Activated CD8-positive, alpha-beta T cell treated with anti-CD3 and anti-CD28 coated beads for 36 hours (primary cell): ENCODE data around the gene DDX54. TPM values are rescaled to one million over a fixed set of nuclear protein-coding genes. Genes with fewer than 3 reads are reported as not detected.

Experiments used
- ATAC-seq: fragments of 200-7000 bp; cut with Tn5 transposase; one replicate; pipeline ENCODE4 v1.10.0; 2021; ENCODE audit warnings: mild to moderate bottlenecking, moderate library complexity
- CTCF ChIA-PET: fragments of 350-600 bp; sonication (Branson Sonifier 250); formaldehyde crosslinking; loops from one replicate; lab custom pipeline; 2021; ENCODE audit warnings: antibody characterized with exemption; lab: Charles Lee
- POLR2A ChIA-PET: fragments of 350-600 bp; sonication (Branson Sonifier 250); formaldehyde crosslinking; loops from one replicate; lab custom pipeline; 2021; ENCODE audit warnings: antibody characterized with exemption; lab: Charles Lee
- DNase-seq: peaks from one replicate; pipeline ENCODE4 v3.0.0-alpha.2; 2020
- H3K27ac Mint-ChIP-seq: one replicate; pipeline ENCODE4 v1.8.0; 2021; ENCODE audit warnings: mild to moderate bottlenecking, mixed read lengths
- H3K27me3 Mint-ChIP-seq: one replicate; pipeline ENCODE4 v1.8.0; 2021; ENCODE audit warnings: mixed read lengths
- H3K36me3 Mint-ChIP-seq: one replicate; pipeline ENCODE4 v1.8.0; 2021; ENCODE audit warnings: low read depth, mixed read lengths
- H3K4me1 Mint-ChIP-seq: one replicate; pipeline ENCODE4 v1.8.0; 2021; ENCODE audit warnings: low read depth, mixed read lengths
- H3K4me3 Mint-ChIP-seq: one replicate; pipeline ENCODE4 v1.8.0; 2021; ENCODE audit warnings: mild to moderate bottlenecking, moderate library complexity, mixed read lengths
- H3K9me3 Mint-ChIP-seq: one replicate; pipeline ENCODE4 v1.8.0; 2021; ENCODE audit warnings: mixed read lengths
- intact Hi-C: fragments of 100-400 bp; cut with micrococcal nuclease; formaldehyde crosslinking; loops from one replicate; pipeline ENCODE4 v1.10.0; 2022
- total RNA-seq, 2 experiments: library from RNA; stranded (reverse); gene quantifications; one replicate each; pipeline ENCODE4 v1.2.3, GENCODE V29; 2021
- TF ChIP-seq, protein P1 (sequence below): fragments of 200-600 bp; IDR thresholded peaks from one replicate; pipeline ENCODE4 v1.8.0; 2022; ENCODE audit warnings: antibody characterized with exemption, mild to moderate bottlenecking

DDX54 gene
- total RNA-seq, 2 experiments from 2014 or later: 112 to 133 TPM

DNA sequence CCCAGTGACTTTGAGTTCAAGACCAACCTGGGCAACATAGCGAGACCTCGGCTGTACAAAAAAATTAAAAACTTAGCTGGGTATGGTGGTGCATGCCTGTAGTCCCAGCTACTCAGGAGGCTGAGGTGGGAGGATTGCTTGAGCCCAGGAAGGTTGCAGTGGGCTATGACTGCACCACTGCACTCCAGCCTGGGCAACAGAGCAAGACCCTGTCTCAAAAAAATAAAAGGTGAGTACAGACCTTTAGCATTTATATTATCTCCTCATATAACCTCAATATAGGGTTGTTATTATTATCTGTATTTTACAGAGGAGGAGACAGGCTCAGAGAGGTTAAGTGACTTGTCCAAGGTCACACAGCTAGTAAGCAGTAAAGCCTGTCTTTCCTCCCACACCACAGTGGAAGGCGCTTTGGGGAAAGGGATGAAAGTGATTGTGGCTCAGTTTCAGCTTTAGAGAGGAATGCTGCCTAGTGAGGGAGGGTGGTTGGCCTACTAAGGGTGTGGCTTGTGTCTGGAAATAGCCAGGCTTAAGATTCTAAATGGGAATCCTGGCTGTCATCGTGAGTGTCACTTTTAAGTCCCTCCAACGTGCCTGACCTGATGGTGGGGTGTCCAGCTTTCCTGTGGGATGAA, 43.2 kb upstream of the DDX54 start:
- DNase-seq: no peak

DNA sequence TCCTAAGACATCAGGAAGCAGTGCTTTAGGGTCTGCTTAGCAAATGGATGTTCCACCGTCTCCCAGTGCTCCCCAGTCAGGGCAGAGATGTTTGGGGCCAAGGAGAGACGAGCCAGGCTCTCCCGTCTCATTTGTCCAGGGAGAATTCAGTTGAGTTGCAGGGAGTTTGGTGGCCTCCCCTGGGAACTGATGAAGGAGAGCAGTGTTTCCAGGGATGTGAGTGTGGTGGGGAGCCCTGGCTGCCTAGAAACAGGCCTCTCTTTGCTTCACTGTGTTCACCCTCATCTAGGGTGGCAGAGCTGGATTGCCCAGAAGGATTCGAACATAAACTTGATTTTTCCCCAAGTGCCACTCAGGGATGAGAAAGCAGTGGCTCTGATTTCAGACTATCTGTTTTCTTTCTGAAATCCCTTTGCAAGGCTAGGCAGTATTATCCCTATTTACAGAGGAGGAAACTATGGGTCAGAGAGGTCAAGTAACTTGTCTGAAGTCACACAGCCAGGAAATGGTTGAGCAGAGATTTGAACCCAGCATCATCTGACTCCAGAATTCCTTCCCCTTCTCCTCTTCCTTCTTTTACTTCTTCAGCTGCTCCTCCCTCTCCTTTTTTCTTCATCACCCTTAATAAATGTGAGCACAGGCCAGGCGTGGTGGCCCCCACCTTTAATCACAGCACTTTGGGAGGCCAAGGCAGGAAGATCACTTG, 42.6 kb upstream of the DDX54 start:
- ATAC-seq (no peak), DNase-seq (no peak)
- Mint-ChIP-seq H3K4me1 (peaks cover 44% of the 10 kb centered on the region), H3K27me3 (no peaks in the 10 kb centered on the region), H3K9me3 (no peaks in the 10 kb centered on the region), H3K36me3 (peaks cover 54% of the 10 kb centered on the region), H3K4me3 (no peak overlapping the region), H3K27ac (peak overlapping the region; percentile 24)
- ChIA-PET CTCF (no interaction called here), POLR2A (interaction anchor here (1.4 kb wide), 1 partner anchor 42 kb away, joined by 5 read pairs; no protein-coding TSS in a partner anchor)
- TF ChIP-seq, protein P1, sequence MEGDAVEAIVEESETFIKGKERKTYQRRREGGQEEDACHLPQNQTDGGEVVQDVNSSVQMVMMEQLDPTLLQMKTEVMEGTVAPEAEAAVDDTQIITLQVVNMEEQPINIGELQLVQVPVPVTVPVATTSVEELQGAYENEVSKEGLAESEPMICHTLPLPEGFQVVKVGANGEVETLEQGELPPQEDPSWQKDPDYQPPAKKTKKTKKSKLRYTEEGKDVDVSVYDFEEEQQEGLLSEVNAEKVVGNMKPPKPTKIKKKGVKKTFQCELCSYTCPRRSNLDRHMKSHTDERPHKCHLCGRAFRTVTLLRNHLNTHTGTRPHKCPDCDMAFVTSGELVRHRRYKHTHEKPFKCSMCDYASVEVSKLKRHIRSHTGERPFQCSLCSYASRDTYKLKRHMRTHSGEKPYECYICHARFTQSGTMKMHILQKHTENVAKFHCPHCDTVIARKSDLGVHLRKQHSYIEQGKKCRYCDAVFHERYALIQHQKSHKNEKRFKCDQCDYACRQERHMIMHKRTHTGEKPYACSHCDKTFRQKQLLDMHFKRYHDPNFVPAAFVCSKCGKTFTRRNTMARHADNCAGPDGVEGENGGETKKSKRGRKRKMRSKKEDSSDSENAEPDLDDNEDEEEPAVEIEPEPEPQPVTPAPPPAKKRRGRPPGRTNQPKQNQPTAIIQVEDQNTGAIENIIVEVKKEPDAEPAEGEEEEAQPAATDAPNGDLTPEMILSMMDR: no peak
- intact Hi-C loops: no loop called here

More for the DNA sequence above, 43.2 kb upstream of the DDX54 start:
- Mint-ChIP-seq H3K27ac (peak overlapping the region; percentile 34), H3K4me3 (no peak overlapping the region), H3K4me1 (peaks cover 45% of the 10 kb centered on the region), H3K9me3 (no peaks in the 10 kb centered on the region), H3K36me3 (peaks cover 58% of the 10 kb centered on the region), H3K27me3 (no peaks in the 10 kb centered on the region)
- intact Hi-C loops: no loop called here
- ChIA-PET CTCF (interaction anchor here (1.1 kb wide), 1 partner anchor 12 kb away, joined by 3 read pairs; no protein-coding TSS in a partner anchor), POLR2A (interaction anchor here (1.4 kb wide), 1 partner anchor 42 kb away, joined by 5 read pairs; no protein-coding TSS in a partner anchor)
- TF ChIP-seq, protein P1: no peak
- no peak for ATAC-seq

DNA sequence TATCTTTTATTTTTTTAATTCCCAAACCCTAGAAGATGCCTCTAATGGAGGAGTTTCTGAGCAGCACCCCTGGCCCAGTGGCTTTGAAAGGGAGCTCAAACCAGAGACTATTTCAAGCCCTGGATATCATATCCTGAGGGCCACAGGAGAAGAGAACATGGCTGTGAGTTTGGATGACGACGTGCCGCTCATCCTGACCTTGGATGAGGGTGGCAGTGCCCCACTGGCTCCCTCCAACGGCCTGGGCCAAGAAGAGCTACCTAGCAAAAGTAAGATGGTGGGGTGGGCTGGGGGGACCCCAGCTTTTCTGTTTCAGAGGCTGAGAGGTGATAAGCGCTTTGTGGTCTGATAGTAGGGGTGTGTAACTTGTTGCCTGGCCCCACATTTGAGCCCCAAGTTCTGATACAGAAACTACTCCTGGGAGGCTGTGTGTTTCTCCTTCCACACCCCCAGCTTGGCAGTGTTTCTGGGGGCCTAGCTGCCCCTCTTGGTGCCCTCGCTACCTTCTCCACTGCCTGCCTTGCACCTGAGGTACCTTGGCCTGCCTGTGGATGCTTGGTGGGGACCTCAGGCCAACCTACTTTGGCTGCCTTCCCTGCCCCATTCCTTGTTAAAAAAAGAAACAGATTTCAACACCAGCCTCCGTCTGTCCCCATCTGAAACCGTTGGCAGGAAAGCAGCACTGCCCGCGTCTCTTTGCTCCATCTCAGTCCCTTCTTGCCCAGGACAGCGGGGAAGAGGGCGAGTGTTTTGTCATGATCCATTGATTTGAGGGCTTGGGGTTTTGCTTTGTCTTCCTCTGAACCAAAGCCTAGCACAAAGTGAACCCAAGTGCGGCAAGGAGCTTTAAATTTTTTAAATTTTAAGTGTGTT, 41.7 kb upstream of the DDX54 start:
- DNase-seq (no peak), ATAC-seq (no peak)
- intact Hi-C loops: no loop called here
- Mint-ChIP-seq H3K4me1 (peaks cover 46% of the 10 kb centered on the region), H3K4me3 (no peak overlapping the region), H3K27me3 (no peaks in the 10 kb centered on the region), H3K27ac (no peak overlapping the region), H3K9me3 (no peaks in the 10 kb centered on the region), H3K36me3 (peaks cover 48% of the 10 kb centered on the region)
- ChIA-PET POLR2A (interaction anchor here (1.6 kb wide), 1 partner anchor 9 kb away, joined by 5 read pairs; no protein-coding TSS in a partner anchor), CTCF (interaction anchor here (1.3 kb wide), 1 partner anchor 27 kb away, joined by 4 read pairs; no protein-coding TSS in a partner anchor)
- TF ChIP-seq, protein P1: no peak

DNA sequence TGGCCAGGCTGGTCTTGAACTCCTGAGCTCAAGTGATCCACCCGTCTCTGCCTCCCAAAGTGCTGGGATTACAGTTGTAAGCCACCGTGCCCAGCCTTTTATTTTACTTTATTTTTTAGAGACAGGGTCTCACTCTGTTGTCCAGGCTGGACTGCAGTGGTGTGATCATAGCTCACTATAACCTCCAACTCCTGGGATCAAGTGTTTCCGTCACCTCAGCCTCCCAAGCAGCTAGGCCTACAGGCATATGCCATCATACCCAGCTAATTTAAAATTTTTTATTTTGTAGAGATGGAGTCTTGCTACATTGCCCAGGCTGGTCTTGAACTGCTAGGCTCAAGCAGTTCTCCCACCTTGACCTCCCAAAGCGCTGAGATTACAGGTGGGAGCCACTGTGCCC, 39.7 kb upstream of the DDX54 start:
- H3K27ac Mint-ChIP-seq: no peak overlapping the region
- intact Hi-C loops: no loop called here
- H3K36me3 Mint-ChIP-seq: peaks cover 30% of the 10 kb centered on the region
- H3K27me3 Mint-ChIP-seq: no peaks in the 10 kb centered on the region
- no peak overlapping the region for H3K4me3 Mint-ChIP-seq
- no peaks in the 10 kb centered on the region for H3K9me3 Mint-ChIP-seq
- ChIA-PET POLR2A (interaction anchor here (0.7 to 1.2 kb wide), 2 partner anchors 8 to 36 kb away, joined by 3 read pairs; no protein-coding TSS in a partner anchor), CTCF (interaction anchor here (4.6 kb wide), 1 partner anchor 8 kb away, joined by 23 read pairs; no protein-coding TSS in a partner anchor)
- TF ChIP-seq, protein P1: no peak
- DNase-seq: no peak
- peaks cover 40% of the 10 kb centered on the region for H3K4me1 Mint-ChIP-seq
- no peak for ATAC-seq
